NCI-H128 (cell line): ENCODE data around the gene PHLDB1.
"Not testable (repeated sequence)": the region's sequence is repeated elsewhere in the genome, so short reads cannot be mapped to it uniquely, and the experiment has no call there.

ENCODE experiments used
- DNase-seq: peaks from one replicate; lab custom pipeline; 2025; ENCODE audit not compliant: unreplicated experiment; lab: John Stamatoyannopoulos, UW

Gene PHLDB1

GRCh38 chr11:118605116-118605867 is 2.1 kb upstream of the PHLDB1 start:
- DNase-seq = no peak

- DNase-seq = no peak
Observed at GRCh38 chr11:118606157-118606843, 1.1 kb upstream of the PHLDB1 start.

- DNase-seq = no peak
Observed at GRCh38 chr11:118606844-118607228, 579 bp upstream of the PHLDB1 start.

- DNase-seq = no peak
Observed at GRCh38 chr11:118608360-118609227, 1.2 kb downstream of the PHLDB1 start.

GRCh38 chr11:118609380-118610224 is 2.2 kb downstream of the PHLDB1 start:
- no peak for DNase-seq

GRCh38 chr11:118610225-118610772 is 2.9 kb downstream of the PHLDB1 start:
- DNase-seq = no peak

- no peak for DNase-seq
Observed at GRCh38 chr11:118610773-118611432, 3.5 kb downstream of the PHLDB1 start.

- not testable (repeated sequence) for DNase-seq
Observed at GRCh38 chr11:118611433-118611795, 4.0 kb downstream of the PHLDB1 start.

- no peak for DNase-seq
Observed at GRCh38 chr11:118612378-118612777, 5.0 kb downstream of the PHLDB1 start.

- DNase-seq = no peak
Observed at GRCh38 chr11:118614511-118614910, 7.1 kb downstream of the PHLDB1 start.

- DNase-seq = no peak
Observed at GRCh38 chr11:118615282-118615975, 8.0 kb downstream of the PHLDB1 start.

- no peak for DNase-seq
Observed at GRCh38 chr11:118615976-118616371, 8.6 kb downstream of the PHLDB1 start.

- no peak for DNase-seq
Observed at GRCh38 chr11:118618115-118618990, 10.9 kb downstream of the PHLDB1 start.

GRCh38 chr11:118618991-118619375 is 11.6 kb downstream of the PHLDB1 start:
- no peak for DNase-seq

- DNase-seq = no peak
Observed at GRCh38 chr11:118619444-118620197, 12.2 kb downstream of the PHLDB1 start.

GRCh38 chr11:118620529-118621070 is 13.2 kb downstream of the PHLDB1 start:
- no peak for DNase-seq

GRCh38 chr11:118621071-118621783 is 13.8 kb downstream of the PHLDB1 start:
- peak; percentile 55 for DNase-seq
